ENCODE results near the gene HMCN2. TPM values are rescaled to one million over a fixed set of nuclear protein-coding genes. Genes with fewer than 3 reads are reported as not detected.
A peak's percentile ranks its signal among the peaks of the same experiment; 100 is the strongest.

The HMCN2 gene
- total and polyA plus RNA-seq, 5 donors: 2.3 to 6.1 (median 4.2) TPM

DNA sequence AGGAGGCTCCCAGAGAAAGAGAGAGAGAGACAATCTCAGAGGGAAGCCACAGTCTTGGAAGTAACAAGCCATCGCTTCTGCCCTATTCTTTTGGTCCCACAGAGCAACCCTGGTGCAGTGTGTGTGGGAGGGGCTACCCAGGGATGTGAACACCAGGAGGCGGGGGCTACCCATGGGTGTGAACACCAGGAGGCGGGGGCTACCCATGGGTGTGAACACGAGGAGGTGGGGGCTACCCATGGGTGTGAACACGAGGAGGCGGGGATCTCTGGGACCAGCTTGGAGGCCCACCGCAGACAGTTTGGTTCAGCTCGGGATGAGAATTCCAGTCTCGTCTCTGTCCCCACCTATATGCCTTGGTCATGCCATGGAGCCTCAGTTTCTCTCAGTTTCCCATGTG lies 44.9 kb downstream of the HMCN2 start:
- Histone ChIP-seq H3K4me3 (ENCODE audit: low read length) (no peak overlapping the region), H3K9me3 (ENCODE audit: control insufficient read depth, low read length) (no peaks in the 10 kb centered on the region), H3K4me1 (ENCODE audit: control insufficient read depth, insufficient read depth, low read length) (peaks cover 3% of the 10 kb centered on the region), H3K27me3 (ENCODE audit: control insufficient read depth, insufficient read depth) (no peaks in the 10 kb centered on the region), H3K27ac (ENCODE audit: low read length) (no peak overlapping the region)
- ATAC-seq (no peak), DNase-seq (peak in 1 of 3 donors; percentile 27)
- WGBS: 91% methylated on average over 9 of the region's 9 CpGs
- intact Hi-C loops (cut with DNase I): no loop called here

DNA sequence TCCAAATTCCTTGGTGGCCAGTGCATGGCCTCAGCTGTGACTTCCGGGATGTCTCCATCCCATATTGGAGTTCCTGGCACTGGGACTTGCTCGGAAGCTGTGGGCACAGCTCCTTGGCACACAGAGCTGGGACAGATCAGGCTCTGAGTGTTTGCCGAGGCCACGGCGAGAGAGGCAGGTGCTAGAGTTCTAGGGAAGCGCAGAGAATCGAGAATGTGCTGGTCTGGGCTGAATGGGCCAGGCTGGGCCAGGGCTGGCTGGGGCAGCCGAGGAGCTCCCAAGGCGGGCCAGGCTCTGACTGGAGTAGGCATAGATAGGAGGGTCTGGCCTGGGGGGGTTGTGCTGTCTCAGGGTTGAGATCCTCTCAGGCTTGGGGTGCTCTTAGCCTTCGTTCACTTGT lies 45.4 kb downstream of the HMCN2 start:
- no peak overlapping the region for H3K27ac ChIP-seq (ENCODE audit: low read length)
- DNase-seq (peak in 1 of 3 donors; percentile 22), ATAC-seq (no peak)

GRCh38 chr9:130311408-130312140 lies 46.0 kb downstream of the HMCN2 start:
- intact Hi-C loops (cut with DNase I): no loop called here
- DNase-seq (peak in 2 of 3 donors; percentile 5 to 37), ATAC-seq (no peak)
- Histone ChIP-seq H3K27me3 (ENCODE audit: control insufficient read depth, insufficient read depth) (no peaks in the 10 kb centered on the region), H3K4me1 (ENCODE audit: control insufficient read depth, insufficient read depth, low read length) (peaks cover 3% of the 10 kb centered on the region), H3K9me3 (ENCODE audit: control insufficient read depth, low read length) (no peaks in the 10 kb centered on the region), H3K4me3 (ENCODE audit: low read length) (no peak overlapping the region), H3K27ac (ENCODE audit: low read length) (no peak overlapping the region)
- 72% methylated on average over 14 of the region's 14 CpGs for whole genome bisulfite sequencing

More for the DNA sequence above, 45.4 kb downstream of the HMCN2 start:
- WGBS: 83% methylated on average over 10 of the region's 10 CpGs
- Histone ChIP-seq H3K4me3 (ENCODE audit: low read length) (no peak overlapping the region), H3K9me3 (ENCODE audit: control insufficient read depth, low read length) (no peaks in the 10 kb centered on the region), H3K27me3 (ENCODE audit: control insufficient read depth, insufficient read depth) (no peaks in the 10 kb centered on the region), H3K4me1 (ENCODE audit: control insufficient read depth, insufficient read depth, low read length) (peaks cover 3% of the 10 kb centered on the region)
- intact Hi-C loops (cut with DNase I): no loop called here

GRCh38 chr9:130313103-130313858 lies 47.7 kb downstream of the HMCN2 start:
- no peak overlapping the region for H3K27ac ChIP-seq (ENCODE audit: low read length)
- peak in 2 of 3 donors; percentile 7 to 18 for DNase-seq
- no peaks in the 10 kb centered on the region for H3K9me3 ChIP-seq (ENCODE audit: control insufficient read depth, low read length)
- ATAC-seq: peak; percentile 8 to 36
- no peaks in the 10 kb centered on the region for H3K27me3 ChIP-seq (ENCODE audit: control insufficient read depth, insufficient read depth)
- intact Hi-C loops (cut with DNase I): no loop called here
- WGBS: 79% methylated on average over 16 of the region's 16 CpGs
- no peak overlapping the region for H3K4me3 ChIP-seq (ENCODE audit: low read length)
- peaks cover 3% of the 10 kb centered on the region for H3K4me1 ChIP-seq (ENCODE audit: control insufficient read depth, insufficient read depth, low read length)

DNA sequence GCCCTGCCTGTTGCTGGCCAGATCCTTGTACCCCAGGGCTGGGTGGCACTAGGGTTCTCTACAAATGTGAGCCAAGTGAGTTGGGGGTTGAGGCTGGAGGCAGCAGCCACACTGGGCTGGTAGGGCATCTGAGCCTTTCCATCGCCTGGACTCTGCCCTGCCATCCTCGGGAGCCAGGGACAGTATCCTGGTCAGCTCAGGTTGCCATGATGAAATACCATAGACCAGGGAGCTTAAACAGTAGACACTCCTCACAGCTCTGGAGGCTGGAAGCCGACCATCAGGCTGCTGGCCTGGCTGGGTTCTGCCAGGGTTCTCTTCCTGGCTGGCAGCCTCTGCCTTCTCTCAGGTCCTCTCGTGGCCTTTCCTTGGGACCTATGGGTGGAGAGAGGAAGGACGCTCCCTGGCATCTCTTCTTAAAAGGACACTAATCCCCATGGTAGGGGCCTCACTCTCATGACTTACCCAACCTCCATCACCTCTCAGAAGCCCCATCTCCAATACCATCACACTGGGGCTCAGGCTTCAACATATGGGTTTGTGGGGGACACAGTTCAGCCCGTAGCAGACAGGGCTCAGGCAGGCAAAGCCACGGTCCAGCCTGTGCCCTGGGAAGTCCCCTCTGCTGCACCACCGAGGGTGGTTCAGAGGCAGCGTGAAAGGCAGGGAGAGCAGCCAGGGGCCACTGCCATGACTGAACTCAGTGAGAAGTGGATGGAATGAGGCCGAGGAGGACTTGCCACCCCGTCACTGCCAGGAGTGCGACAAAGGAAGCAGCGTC lies 50.1 kb downstream of the HMCN2 start:
- intact Hi-C loops (cut with DNase I): no loop called here
- peaks cover 3% of the 10 kb centered on the region for H3K4me1 ChIP-seq (ENCODE audit: control insufficient read depth, insufficient read depth, low read length)
- DNase-seq (peak in 2 of 3 donors; percentile 30), ATAC-seq (no peak)
- WGBS: 81% methylated on average over 13 of the region's 13 CpGs
- H3K4me3 ChIP-seq (ENCODE audit: low read length): no peak overlapping the region
- H3K9me3 ChIP-seq (ENCODE audit: control insufficient read depth, low read length): no peaks in the 10 kb centered on the region
- H3K27me3 ChIP-seq (ENCODE audit: control insufficient read depth, insufficient read depth): no peaks in the 10 kb centered on the region
- no peak overlapping the region for H3K27ac ChIP-seq (ENCODE audit: low read length)

- DNase-seq (peak in 1 of 3 donors; percentile 38), ATAC-seq (no peak)
- intact Hi-C loops (cut with DNase I): no loop called here
- Histone ChIP-seq H3K9me3 (ENCODE audit: control insufficient read depth, low read length) (no peaks in the 10 kb centered on the region), H3K4me1 (ENCODE audit: control insufficient read depth, insufficient read depth, low read length) (peaks cover 3% of the 10 kb centered on the region), H3K27ac (ENCODE audit: low read length) (no peak overlapping the region), H3K27me3 (ENCODE audit: control insufficient read depth, insufficient read depth) (no peaks in the 10 kb centered on the region), H3K4me3 (ENCODE audit: low read length) (no peak overlapping the region)
- WGBS: 82% methylated on average over 8 of the region's 8 CpGs
Measured at GRCh38 chr9:130316430-130316829, 50.9 kb downstream of the HMCN2 start.

GRCh38 chr9:130319300-130319699 lies 53.7 kb downstream of the HMCN2 start:
- Histone ChIP-seq H3K9me3 (ENCODE audit: control insufficient read depth, low read length) (no peaks in the 10 kb centered on the region), H3K4me1 (ENCODE audit: control insufficient read depth, insufficient read depth, low read length) (no peaks in the 10 kb centered on the region), H3K4me3 (ENCODE audit: low read length) (no peak overlapping the region), H3K27me3 (ENCODE audit: control insufficient read depth, insufficient read depth) (no peaks in the 10 kb centered on the region), H3K27ac (ENCODE audit: low read length) (no peak overlapping the region)
- intact Hi-C loops (cut with DNase I): no loop called here
- 94% methylated on average over 19 of the region's 19 CpGs for WGBS
- DNase-seq (peak in 1 of 3 donors; percentile 46), ATAC-seq (no peak)

DNA sequence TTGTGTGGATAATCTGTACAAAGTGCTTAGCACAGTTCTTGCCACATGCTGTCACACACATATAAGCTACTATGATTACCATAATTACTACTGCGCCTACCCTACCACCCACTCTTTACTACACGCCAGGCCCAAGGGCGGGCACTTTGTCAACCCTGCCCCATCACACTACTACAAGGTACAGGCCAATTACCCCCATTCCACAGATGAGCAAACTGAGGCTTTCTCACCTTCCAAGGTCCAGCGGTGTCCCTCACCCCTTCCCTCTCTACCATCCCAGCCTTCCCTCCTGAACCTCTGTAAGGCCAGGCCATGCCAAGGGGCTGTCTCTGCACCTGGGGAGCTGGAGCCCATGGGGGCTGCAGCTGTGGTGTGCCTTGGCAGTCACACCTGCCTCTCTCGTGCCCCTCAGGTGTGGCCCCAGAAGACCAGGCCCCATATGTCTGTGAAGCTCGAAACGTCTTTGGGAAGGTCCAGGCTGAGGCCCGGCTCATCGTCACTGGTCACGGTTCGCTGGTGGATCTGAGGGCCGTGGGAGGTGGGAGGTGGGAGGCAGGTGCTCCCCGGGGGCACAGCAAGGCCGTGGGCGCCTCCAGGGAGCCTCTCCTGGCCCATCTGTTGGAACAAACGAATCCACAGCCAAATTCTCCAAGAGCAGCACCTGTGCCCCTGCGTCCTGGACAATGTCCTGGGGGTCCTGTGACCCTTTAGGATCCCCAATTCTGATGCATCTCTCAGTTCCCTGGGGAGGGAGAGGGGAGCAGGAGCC lies 54.6 kb downstream of the HMCN2 start:
- intact Hi-C loops (cut with DNase I): loop anchor here in 1 of 4 donors (5.0 kb wide), 1 partner anchor 48 kb away; no protein-coding TSS in a partner anchor
- WGBS: 82% methylated on average over 17 of the region's 17 CpGs
- Histone ChIP-seq H3K27ac (ENCODE audit: low read length) (no peak overlapping the region), H3K4me3 (ENCODE audit: low read length) (no peak overlapping the region), H3K9me3 (ENCODE audit: control insufficient read depth, low read length) (no peaks in the 10 kb centered on the region), H3K27me3 (ENCODE audit: control insufficient read depth, insufficient read depth) (no peaks in the 10 kb centered on the region), H3K4me1 (ENCODE audit: control insufficient read depth, insufficient read depth, low read length) (no peaks in the 10 kb centered on the region)
- no peak for ATAC-seq
- peak in 1 of 3 donors; percentile 4 for DNase-seq

- Histone ChIP-seq H3K27ac (ENCODE audit: low read length) (no peak overlapping the region), H3K27me3 (ENCODE audit: control insufficient read depth, insufficient read depth) (no peaks in the 10 kb centered on the region), H3K4me3 (ENCODE audit: low read length) (no peak overlapping the region), H3K9me3 (ENCODE audit: control insufficient read depth, low read length) (no peaks in the 10 kb centered on the region), H3K4me1 (ENCODE audit: control insufficient read depth, insufficient read depth, low read length) (no peaks in the 10 kb centered on the region)
- ATAC-seq (peak; percentile 74 to 87), DNase-seq (peak; percentile 61 to 84 (median 76))
- intact Hi-C loops (cut with DNase I): loop anchor here in 1 of 4 donors (5.0 kb wide), 1 partner anchor 49 kb away; no protein-coding TSS in a partner anchor
- 31% methylated on average over 29 of the region's 29 CpGs for WGBS
Measured at GRCh38 chr9:130320723-130321481, 55.3 kb downstream of the HMCN2 start.

DNA sequence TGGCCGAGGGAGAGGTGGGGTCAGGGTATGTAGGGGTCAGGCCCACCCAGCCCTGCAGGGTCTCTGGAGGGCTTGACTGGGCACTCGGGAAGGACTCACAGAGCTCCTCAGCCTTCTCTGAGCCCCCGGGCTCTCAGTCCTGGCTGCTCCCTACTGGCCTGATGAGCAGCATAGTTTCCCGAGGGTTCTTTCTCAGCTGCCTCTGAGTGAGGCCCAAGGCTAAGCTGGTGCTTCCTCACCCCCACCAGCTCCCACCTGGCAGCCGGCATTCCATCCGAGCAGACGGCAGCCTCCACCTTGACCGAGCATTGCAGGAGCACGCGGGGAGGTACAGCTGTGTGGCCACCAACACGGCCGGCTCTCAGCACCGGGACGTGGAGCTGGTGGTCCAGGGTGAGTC lies 56.0 kb downstream of the HMCN2 start:
- no peak overlapping the region for H3K27ac ChIP-seq (ENCODE audit: low read length)
- DNase-seq (no peak), ATAC-seq (no peak)
- H3K4me3 ChIP-seq (ENCODE audit: low read length): no peak overlapping the region
- no peaks in the 10 kb centered on the region for H3K9me3 ChIP-seq (ENCODE audit: control insufficient read depth, low read length)
- H3K4me1 ChIP-seq (ENCODE audit: control insufficient read depth, insufficient read depth, low read length): no peaks in the 10 kb centered on the region
- intact Hi-C loops (cut with DNase I): loop anchor here in 1 of 4 donors (5.0 kb wide), 1 partner anchor 49 kb away; no protein-coding TSS in a partner anchor
- WGBS: 90% methylated on average over 14 of the region's 14 CpGs
- H3K27me3 ChIP-seq (ENCODE audit: control insufficient read depth, insufficient read depth): no peaks in the 10 kb centered on the region
